Transverse colon (tissue), 4 donors: ENCODE data around the gene RAB40C. TPM values are rescaled to one million over a fixed set of nuclear protein-coding genes. Genes with fewer than 3 reads are reported as not detected.

Source experiments
- small RNA-seq, 4 donors: library from RNA; depleted of rRNA; stranded (forward); fragments of <200 nt; gene quantifications; one replicate each; pipeline ENCODE3, GENCODE V24; 2016
- total RNA-seq, 4 donors: library from RNA; depleted of rRNA; stranded (reverse); fragments of >200 nt; gene quantifications; one replicate each; pipeline ENCODE4 v1.1.0, GENCODE V29; 2016

Gene RAB40C
- total RNA-seq, 4 donors from 2014 or later, result 54.8 to 111 (median 83.5) TPM

Small RNAs within 50 kb of the gene (small RNA-seq; reads per million reads assigned to genes)
- gene MIR3176, result 0.12 to 2.1 (median 0.78) reads per million in 4 donors
- gene Z98883.1, result 0 reads per million in 4 donors

Other genes with a start within 250 kb of the RAB40C start
- gene AXIN1, start 237.3 kb upstream of the RAB40C start, total RNA-seq, result 10 to 100 TPM; 41.4 to 73.7 (median 58.7) TPM
- 10 to 100 TPM; 24.7 to 81.2 (median 53.0) TPM for gene MRPL28, start 219.5 kb upstream of the RAB40C start, total RNA-seq
- 100 to 1,000 TPM; 105 to 300 (median 179) TPM for gene PGAP6, start 208.1 kb upstream of the RAB40C start, total RNA-seq
- gene NME4, start 192.9 kb upstream of the RAB40C start, total RNA-seq, result 10 to 100 TPM; 37.5 to 82.3 (median 58.1) TPM
- 100 to 1,000 TPM in 2 of 4 donors, 10 to 100 TPM in 2; 65.7 to 148 (median 108) TPM for gene DECR2, start 188.2 kb upstream of the RAB40C start, total RNA-seq
- gene RAB11FIP3, start 164.4 kb upstream of the RAB40C start, total RNA-seq, result 10 to 100 TPM; 21.6 to 56.5 (median 42.2) TPM
- gene CAPN15, start 62.4 kb upstream of the RAB40C start, total RNA-seq, result 100 to 1,000 TPM; 108 to 388 (median 175) TPM
- gene PRR35, start 29.7 kb upstream of the RAB40C start, total RNA-seq, result not detected
- under 1 TPM in 3 of 4 donors, not detected in 1; 0.55 to 0.75 (median 0.64) TPM for gene NHLRC4, start 23.1 kb upstream of the RAB40C start, total RNA-seq
- gene PIGQ, start 20.1 kb upstream of the RAB40C start, total RNA-seq, result 100 to 1,000 TPM in 1 of 4 donors, 10 to 100 TPM in 3; 37.4 to 115 (median 56.0) TPM
- 10 to 100 TPM in 1 of 4 donors, 1 to 10 TPM in 3; 2.3 to 13.1 (median 4.2) TPM for gene WFIKKN1, start 40.9 kb downstream of the RAB40C start, total RNA-seq
- 10 to 100 TPM; 32.6 to 91.8 (median 86.7) TPM for gene METTL26, start 46.2 kb downstream of the RAB40C start, total RNA-seq
- 100 to 1,000 TPM; 158 to 267 (median 211) TPM for gene MCRIP2, start 51.8 kb downstream of the RAB40C start, total RNA-seq
- 100 to 1,000 TPM in 2 of 4 donors, 10 to 100 TPM in 2; 23.0 to 166 (median 90.2) TPM for gene WDR90, start 59.3 kb downstream of the RAB40C start, total RNA-seq
- 100 to 1,000 TPM; 133 to 386 (median 259) TPM for gene RHOT2, start 78.1 kb downstream of the RAB40C start, total RNA-seq
- gene RHBDL1, start 85.6 kb downstream of the RAB40C start, total RNA-seq, result 10 to 100 TPM in 2 of 4 donors, 1 to 10 TPM in 2; 1.8 to 39.3 (median 8.1) TPM
- gene STUB1, start 90.3 kb downstream of the RAB40C start, total RNA-seq, result 100 to 1,000 TPM in 3 of 4 donors, 10 to 100 TPM in 1; 51.9 to 190 (median 134) TPM
- gene JMJD8, start 94.3 kb downstream of the RAB40C start, total RNA-seq, result 100 to 1,000 TPM in 1 of 4 donors, 10 to 100 TPM in 3; 40.0 to 261 (median 58.6) TPM
- 10 to 100 TPM in 2 of 4 donors, 1 to 10 TPM in 2; 3.4 to 15.3 (median 10.0) TPM for gene WDR24, start 100.3 kb downstream of the RAB40C start, total RNA-seq
- 1 to 10 TPM in 2 of 4 donors, under 1 TPM in 1, not detected in 1; 0.60 to 3.5 (median 1.6) TPM for gene FBXL16, start 115.7 kb downstream of the RAB40C start, total RNA-seq
- gene METRN, start 125.1 kb downstream of the RAB40C start, total RNA-seq, result 10 to 100 TPM in 3 of 4 donors, 1 to 10 TPM in 1; 4.9 to 47.2 (median 35.2) TPM
- 10 to 100 TPM; 19.7 to 53.0 (median 38.2) TPM for gene ANTKMT, start 131.1 kb downstream of the RAB40C start, total RNA-seq
- 10 to 100 TPM in 1 of 4 donors, 1 to 10 TPM in 1, under 1 TPM in 2; 0.40 to 24.3 (median 0.98) TPM for gene CCDC78, start 136.4 kb downstream of the RAB40C start, total RNA-seq
- gene HAGHL, start 137.0 kb downstream of the RAB40C start, total RNA-seq, result 10 to 100 TPM in 1 of 4 donors, 1 to 10 TPM in 3; 1.2 to 12.3 (median 5.5) TPM
- 100 to 1,000 TPM in 2 of 4 donors, 10 to 100 TPM in 2; 59.1 to 346 (median 102) TPM for gene CIAO3, start 150.9 kb downstream of the RAB40C start, total RNA-seq
- gene MSLN, start 170.7 kb downstream of the RAB40C start, total RNA-seq, result 10 to 100 TPM in 2 of 4 donors, 1 to 10 TPM in 1, not detected in 1; 4.9 to 21.2 (median 10.3) TPM
- 10 to 100 TPM; 16.1 to 71.4 (median 24.8) TPM for gene RPUSD1, start 198.3 kb downstream of the RAB40C start, total RNA-seq
- gene CHTF18, start 198.6 kb downstream of the RAB40C start, total RNA-seq, result 10 to 100 TPM in 2 of 4 donors, 1 to 10 TPM in 2; 4.6 to 33.4 (median 12.9) TPM
- under 1 TPM in 1 of 4 donors, not detected in 3; 0.48 TPM for gene GNG13, start 210.7 kb downstream of the RAB40C start, total RNA-seq